Measurements from ENCODE around the gene UQCC5.
A peak's percentile ranks its signal among the peaks of the same experiment; 100 is the strongest.

Gene UQCC5, protein sequence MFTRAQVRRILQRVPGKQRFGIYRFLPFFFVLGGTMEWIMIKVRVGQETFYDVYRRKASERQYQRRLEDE

DNA sequence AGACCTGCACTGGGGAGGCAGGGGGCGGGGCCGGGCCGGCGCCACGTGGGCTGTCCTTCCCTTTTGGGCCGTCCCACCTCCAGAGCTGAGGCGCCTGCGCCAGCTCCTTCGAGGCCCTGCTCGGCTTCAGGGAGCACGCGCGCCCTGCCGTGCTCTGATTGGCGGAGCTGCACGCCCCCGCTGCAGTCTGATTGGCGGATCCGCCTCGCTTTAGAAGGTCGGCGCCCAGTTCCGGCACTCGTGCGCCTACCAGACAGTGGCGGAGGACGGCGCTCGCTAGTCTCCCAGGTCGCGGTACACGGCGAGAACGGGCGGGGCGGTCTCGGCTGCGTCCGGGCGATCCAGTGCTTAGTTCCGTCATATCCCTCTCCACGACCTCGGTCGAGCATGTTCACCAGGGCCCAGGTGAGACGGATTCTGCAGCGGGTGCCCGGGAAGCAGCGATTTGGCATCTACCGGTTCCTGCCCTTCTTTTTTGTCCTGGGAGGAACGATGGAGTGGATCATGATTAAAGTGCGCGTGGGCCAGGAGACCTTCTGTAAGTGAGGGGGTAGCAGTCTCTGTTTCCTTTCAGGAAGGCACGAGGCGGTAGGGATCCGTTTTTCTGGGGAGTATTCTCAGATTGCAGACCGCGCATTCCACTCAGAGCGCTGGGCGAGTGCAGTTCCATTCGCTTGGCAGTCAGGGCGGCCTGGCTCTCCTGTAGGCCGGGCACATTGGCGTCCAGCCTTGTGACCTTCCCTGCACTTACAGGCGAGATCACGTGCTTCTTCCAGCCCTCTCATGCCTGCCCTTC lies at the start of gene UQCC5:
Gene UQCC5, plus strand, starts transcription at position 237 of the 796 bp plus-strand sequence. Its CDS starts 151 bp downstream, at position 388.
- DNase-seq (ENCODE audit: extremely low read depth in 1 of 2, low read depth in 1 of 2): peak; percentile 95 to 97

DNA sequence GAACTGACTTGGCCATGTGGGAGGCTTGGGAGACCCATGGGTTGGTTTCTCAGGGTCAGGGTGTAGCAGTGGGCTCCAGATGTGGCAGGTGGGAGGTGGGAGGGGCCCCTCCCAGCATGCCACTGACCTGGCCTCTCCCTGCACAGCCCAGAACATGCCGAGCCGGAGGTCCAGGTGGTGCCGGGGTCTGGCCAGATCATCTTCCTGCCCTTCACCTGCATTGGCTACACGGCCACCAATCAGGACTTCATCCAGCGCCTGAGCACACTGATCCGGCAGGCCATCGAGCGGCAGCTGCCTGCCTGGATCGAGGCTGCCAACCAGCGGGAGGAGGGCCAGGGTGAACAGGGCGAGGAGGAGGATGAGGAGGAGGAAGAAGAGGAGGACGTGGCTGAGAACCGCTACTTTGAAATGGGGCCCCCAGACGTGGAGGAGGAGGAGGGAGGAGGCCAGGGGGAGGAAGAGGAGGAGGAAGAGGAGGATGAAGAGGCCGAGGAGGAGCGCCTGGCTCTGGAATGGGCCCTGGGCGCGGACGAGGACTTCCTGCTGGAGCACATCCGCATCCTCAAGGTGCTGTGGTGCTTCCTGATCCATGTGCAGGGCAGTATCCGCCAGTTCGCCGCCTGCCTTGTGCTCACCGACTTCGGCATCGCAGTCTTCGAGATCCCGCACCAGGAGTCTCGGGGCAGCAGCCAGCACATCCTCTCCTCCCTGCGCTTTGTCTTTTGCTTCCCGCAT lies 49.2 kb upstream of the UQCC5 start:
- no peak for DNase-seq (ENCODE audit: extremely low read depth in 1 of 2, low read depth in 1 of 2)

DNA sequence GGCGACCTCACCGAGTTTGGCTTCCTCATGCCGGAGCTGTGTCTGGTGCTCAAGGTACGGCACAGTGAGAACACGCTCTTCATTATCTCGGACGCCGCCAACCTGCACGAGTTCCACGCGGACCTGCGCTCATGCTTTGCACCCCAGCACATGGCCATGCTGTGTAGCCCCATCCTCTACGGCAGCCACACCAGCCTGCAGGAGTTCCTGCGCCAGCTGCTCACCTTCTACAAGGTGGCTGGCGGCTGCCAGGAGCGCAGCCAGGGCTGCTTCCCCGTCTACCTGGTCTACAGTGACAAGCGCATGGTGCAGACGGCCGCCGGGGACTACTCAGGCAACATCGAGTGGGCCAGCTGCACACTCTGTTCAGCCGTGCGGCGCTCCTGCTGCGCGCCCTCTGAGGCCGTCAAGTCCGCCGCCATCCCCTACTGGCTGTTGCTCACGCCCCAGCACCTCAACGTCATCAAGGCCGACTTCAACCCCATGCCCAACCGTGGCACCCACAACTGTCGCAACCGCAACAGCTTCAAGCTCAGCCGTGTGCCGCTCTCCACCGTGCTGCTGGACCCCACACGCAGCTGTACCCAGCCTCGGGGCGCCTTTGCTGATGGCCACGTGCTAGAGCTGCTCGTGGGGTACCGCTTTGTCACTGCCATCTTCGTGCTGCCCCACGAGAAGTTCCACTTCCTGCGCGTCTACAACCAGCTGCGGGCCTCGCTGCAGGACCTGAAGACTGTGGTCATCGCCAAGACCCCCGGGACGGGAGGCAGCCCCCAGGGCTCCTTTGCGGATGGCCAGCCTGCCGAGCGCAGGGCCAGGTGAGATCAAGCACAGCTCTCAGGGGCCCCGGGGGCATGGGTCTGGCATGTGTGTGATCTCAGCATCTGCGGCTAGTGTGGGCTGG lies 48.4 kb upstream of the UQCC5 start:
- DNase-seq (ENCODE audit: extremely low read depth in 1 of 2, low read depth in 1 of 2): no peak

DNA sequence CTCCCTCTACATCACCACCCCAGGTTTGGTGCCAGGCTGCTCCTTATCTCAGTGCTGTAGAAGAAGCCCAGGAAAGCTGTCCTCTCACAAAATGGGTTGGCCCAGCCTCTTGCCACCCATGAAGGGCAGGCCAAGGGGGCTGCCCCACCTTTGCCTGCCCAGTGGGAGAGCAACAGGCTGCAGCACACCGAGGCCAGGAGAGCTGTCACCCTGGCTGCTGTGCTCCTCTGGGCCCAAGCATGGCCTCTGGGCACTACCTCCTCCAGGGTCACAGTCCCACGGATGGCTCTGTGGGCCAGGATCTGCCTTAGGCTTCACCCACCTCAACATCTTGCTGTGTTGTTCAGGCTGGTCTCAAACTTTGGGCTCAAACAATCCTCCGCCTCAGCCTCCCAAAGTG lies 47.7 kb upstream of the UQCC5 start:
- no peak for DNase-seq (ENCODE audit: extremely low read depth in 1 of 2, low read depth in 1 of 2)

DNA sequence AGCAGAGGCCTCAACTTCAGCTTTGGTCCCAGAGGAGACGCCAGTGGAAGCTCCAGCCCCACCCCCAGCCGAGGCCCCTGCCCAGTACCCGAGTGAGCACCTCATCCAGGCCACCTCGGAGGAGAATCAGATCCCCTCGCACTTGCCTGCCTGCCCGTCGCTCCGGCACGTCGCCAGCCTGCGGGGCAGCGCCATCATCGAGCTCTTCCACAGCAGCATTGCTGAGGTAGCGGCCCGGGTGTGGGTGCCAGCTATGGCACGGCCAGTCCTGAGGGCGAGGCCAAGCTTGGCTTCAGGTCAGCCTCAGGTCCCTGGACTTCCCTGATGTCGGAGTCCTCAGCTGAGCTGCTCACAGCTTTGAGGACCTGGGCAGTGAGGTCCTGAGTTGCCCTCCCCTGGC lies 47.0 kb upstream of the UQCC5 start:
- DNase-seq (ENCODE audit: extremely low read depth in 1 of 2, low read depth in 1 of 2): no peak

DNA sequence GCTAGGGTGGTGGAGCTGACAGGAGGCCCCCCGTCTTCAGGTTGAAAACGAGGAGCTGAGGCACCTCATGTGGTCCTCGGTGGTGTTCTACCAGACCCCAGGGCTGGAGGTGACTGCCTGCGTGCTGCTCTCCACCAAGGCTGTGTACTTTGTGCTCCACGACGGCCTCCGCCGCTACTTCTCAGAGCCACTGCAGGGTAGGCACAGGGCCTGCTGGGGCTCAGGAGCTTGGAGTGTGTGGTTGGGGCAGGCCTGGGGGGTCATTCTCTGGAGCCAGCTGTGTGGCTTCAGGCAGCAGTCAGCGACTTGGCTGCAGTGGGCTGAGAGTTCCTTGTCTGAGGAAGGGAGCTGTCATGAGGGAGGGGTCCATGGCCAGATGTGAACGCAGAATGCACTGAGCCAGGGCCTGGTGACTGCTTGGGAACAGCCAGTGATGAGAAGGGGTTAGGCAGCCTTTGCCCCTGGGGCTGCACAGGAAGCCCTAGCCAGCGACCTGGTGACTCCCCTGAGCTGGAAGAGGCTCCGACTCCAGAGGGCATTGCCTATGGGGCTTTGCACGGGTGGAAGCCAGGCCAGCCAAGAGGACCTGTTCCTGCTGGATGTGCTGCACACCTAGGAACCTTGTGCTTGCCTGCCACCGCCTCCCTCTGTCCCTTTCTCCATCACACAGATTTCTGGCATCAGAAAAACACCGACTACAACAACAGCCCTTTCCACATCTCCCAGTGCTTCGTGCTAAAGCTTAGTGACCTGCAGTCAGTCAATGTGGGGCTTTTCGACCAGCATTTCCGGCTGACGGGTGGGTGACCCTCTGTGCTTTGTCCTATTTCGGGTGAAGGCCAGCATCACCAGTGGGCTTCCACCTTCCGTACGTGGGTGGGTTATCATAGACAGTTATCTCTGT lies 46.1 kb upstream of the UQCC5 start:
- DNase-seq (ENCODE audit: extremely low read depth in 1 of 2, low read depth in 1 of 2): no peak

DNA sequence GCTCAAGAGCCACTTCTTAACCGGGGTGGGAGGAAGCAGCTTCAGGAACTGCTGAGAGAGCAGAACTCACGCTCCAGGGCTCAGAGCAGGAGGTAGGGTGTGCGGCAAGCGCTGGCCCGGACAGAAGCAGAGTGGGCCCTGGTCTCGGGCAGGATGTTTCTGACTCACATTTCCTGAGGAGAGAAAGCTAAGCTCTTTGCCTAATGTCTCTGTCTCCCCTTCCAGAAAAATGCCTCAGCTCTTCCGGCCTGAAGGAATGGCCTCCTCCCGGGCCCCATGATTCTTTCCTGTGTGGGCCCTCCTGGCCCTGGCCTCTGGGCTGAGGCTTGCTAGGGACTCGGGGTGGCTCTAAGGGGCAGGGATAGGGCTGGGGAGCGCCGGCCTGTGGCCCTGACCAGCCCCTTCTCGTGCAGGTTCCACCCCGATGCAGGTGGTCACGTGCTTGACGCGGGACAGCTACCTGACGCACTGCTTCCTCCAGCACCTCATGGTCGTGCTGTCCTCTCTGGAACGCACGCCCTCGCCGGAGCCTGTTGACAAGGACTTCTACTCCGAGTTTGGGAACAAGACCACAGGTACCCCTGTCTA lies 45.4 kb upstream of the UQCC5 start:
- no peak for DNase-seq (ENCODE audit: extremely low read depth in 1 of 2, low read depth in 1 of 2)

DNA sequence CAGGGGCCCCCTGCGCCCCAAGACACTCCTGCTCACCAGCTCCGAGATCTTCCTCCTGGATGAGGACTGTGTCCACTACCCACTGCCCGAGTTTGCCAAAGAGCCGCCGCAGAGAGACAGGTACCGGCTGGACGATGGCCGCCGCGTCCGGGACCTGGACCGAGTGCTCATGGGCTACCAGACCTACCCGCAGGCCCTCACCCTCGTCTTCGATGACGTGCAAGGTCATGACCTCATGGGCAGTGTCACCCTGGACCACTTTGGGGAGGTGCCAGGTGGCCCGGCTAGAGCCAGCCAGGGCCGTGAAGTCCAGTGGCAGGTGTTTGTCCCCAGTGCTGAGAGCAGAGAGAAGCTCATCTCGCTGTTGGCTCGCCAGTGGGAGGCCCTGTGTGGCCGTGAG lies 44.3 kb upstream of the UQCC5 start:
- DNase-seq (ENCODE audit: extremely low read depth in 1 of 2, low read depth in 1 of 2): no peak

DNA sequence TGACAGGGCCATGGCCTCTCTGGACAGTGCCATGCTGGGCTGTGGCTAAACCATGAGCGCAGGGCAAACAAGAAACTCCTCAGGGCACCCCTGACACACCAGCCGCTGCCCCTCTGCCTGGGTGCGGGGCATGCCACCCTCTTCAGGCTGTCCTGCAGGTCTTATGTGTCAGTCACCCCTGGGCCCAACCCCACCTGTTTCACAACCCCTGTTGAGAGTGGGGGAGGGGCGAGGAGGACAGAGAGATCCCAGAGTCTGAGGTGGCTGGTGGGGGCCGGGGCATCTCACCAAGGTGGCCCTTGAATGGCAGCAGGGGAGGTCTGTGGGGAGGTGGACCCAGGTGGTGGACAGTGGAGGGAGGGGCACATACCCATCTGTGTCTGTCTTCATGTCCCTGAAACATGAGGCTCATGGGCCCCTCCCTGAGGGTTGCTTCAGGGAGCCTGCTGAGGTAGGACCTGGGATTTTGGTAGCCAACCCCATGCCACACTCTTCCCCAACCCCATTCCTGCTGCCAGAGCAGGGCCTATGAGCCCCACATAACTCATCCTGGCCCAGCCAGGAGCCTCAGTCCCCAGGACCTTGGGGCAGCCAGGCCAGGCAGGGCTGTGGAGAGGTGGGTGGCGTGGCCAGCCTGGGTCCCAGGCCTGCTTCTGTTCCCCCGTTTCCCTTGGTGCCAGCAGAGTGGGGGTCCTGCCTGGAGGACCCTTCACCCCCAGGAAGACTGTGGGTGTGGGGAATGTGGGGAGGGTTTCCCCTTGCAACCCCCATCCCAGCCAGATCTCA lies 43.0 kb upstream of the UQCC5 start:
- DNase-seq (ENCODE audit: extremely low read depth in 1 of 2, low read depth in 1 of 2): no peak

DNA sequence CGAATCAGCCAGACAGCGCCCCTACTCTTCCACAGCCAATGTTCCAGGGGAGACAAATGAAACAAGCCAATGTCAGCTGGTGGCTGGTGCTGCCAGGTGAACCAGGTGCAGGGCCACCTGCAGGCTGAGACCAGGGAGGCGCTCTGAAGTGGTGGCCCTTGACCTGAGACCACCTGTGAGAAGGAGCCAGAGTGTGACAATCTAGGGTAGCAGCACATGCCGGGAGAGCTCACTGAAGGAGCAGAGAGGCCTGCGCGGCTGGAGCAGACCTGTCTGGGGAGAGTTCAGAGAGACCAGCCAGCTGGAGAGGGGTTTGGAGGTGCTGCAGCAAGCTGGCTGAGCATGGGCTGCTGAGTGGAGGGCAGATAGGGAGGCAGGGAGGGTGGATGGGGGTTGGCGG lies 42.0 kb upstream of the UQCC5 start:
- no peak for DNase-seq (ENCODE audit: extremely low read depth in 1 of 2, low read depth in 1 of 2)

DNA sequence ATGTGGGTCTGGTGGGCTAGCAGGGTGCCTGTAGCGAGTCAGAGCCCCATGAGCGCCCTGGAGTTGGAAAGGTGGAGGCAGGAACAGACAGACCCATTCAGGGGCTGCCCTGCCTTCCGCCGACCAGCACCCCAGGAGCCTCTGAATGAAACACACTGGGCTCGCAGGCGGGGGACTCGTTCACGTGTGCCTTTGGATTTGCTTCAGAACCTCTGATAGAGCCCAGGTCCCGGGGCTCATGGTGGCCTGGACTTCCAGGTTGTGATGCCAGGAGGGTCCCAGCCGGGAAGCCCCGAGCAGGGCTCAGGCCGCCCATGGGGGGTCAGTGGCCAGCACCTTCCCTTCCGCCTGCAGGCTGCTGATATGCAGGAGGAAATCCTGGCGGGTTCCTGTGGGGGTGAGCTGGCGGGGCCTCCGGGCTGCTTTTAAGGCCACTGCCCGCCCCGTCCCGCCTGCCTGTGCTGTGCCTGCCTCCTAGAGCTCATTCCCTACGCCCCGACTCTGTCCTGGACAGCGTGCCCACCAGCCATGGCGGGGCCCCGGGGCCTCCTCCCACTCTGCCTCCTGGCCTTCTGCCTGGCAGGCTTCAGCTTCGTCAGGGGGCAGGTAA lies 41.4 kb upstream of the UQCC5 start, which contains the start of gene STAB1:
Gene STAB1, plus strand, starts transcription at position 453 of the 610 bp plus-strand sequence. Its CDS starts 76 bp downstream, at position 529.
- no peak for DNase-seq (ENCODE audit: extremely low read depth in 1 of 2, low read depth in 1 of 2)

DNA sequence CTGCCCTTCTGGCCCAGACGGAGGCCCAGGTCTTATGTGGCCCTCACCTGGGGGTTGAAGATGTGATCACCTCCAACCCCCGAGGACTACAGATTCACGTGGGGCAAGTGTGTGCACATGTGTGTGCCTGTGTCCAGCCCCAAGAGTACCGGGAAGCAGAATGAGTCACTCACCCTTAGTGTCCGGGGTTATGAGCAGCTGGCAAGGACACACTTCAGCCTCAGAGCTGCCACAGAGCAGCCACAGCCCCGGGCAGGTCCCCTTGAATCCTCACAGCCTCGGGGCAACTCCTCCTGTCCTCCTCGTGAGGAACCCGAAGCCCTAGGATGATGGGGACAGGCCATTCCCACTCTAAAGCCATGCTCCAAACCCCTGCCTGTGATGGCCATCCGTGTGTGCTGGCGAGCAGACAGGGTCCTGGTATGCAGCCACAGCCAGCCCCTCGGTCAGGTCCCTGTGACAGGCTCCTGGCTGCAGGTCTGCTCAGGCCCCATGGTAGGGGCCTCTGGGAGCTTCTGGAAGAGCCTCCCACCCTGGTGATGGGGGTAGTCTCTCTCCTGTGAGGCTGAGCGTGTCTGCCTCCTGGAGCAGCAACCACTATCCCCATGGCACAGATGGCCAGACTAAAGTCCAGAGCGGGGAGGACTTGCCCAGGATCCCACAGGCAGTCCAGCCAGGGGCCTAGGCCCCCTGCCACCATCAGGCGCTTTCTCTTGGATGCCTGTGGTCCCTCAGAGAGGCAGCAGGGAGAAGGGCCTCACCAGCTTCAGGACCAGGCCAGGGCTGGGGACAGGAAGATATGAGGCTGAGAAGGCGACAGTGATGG lies 40.4 kb upstream of the UQCC5 start:
- DNase-seq (ENCODE audit: extremely low read depth in 1 of 2, low read depth in 1 of 2): no peak

DNA sequence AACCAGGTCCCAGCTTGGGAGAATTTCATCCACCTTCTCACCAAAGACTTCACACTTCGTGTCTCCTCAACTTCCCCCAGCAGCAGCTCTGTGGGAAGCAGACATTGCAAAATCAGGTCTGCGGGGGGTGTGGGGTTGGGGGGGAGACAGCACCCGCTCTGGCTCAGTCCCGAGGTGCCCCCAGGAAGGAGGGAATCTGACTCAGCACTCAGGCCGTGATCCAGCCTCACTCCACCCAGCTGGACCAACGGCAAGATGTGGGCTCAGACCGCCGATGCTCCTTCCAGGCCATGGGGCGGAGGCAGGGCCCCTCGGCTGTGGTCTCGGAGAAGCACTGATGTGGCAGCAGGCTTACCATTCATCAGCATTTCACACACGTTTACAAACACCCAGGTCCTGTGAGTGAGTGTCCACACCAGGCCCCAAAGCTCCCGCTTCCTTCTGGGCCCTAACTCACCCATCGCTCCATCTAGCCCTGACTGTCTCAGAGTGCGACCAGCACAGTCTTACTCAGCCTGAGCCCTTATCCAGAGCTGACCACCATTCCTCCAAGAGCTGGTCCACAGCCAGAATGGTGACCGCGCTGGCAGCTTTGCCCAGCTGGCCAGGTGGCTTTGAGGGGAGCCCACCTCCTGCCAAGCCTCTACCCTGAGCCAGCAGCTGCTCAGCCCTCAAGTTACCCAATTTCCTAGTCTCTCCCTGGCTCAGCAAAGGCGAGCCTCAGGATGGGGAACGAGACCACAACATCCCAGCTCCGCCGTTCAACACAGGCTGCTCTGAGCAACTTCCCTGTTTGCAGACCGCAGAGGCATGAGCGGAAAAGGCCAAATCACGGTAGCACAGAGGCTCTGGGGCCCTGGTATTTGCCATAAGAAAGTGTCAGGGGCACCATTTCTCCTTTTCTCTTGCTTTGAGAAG lies 38.0 kb upstream of the UQCC5 start:
- no peak for DNase-seq (ENCODE audit: extremely low read depth in 1 of 2, low read depth in 1 of 2)

DNA sequence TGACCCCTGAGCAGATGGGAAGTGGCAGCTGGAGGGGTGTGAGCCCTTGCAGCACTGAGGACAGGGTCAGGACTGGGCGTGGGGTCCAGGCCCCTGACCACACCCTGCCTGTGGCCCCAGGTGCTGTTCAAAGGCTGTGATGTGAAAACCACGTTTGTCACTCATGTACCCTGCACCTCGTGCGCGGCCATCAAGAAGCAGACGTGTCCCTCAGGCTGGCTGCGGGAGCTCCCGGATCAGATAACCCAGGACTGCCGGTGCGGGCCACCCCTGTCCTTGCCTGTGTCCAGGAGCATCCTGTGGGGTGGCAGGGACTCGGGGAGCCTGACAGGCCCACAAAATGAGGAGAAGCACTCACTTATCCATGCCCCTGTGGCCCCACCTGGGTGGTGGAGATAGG lies 35.4 kb upstream of the UQCC5 start:
- no peak for DNase-seq (ENCODE audit: extremely low read depth in 1 of 2, low read depth in 1 of 2)

DNA sequence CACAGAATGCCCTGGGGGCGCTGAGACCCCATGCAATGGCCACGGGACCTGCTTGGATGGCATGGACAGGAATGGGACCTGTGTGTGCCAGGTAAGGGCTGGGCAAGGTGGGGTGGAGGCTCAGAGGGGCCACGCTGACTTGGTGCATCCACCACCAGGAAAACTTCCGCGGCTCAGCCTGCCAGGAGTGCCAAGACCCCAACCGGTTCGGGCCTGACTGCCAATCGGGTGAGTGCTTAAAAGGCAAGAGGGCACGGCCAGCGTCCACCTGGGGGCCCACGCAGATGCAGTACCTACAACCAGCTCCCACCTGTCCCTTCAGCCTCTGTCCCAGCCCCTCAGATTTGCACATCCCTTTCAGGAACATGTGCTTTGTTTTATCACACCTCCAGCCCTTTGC lies 34.4 kb upstream of the UQCC5 start:
- DNase-seq (ENCODE audit: extremely low read depth in 1 of 2, low read depth in 1 of 2): no peak

DNA sequence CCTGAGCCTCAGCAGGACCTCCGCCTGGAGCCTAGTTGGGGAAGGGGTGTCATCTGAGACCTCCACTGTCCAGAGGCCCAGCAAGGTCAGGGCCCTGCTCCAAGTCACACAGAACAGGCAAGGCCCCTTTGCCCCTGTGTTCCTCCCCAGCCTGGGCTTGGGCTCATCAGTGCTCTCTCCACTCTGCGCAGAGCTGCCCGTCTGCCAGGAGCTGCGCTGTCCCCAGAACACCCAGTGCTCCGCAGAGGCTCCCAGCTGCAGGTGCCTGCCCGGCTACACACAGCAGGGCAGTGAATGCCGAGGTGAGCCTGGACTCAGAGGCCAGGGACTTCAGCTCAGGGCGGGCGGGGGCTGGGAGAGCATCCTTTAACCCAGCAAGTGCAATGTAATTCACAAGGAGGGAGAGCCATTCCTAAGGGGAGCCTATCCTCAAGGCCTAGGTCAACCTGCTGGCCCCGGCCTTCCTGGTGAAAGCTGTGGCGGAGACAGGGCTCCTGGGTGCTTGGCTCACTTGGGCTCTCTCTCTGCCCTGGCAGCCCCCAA lies 33.5 kb upstream of the UQCC5 start:
- no peak for DNase-seq (ENCODE audit: extremely low read depth in 1 of 2, low read depth in 1 of 2)
